22Rv1 (cell line): Measurements from ENCODE around the gene TEDC1.

Experiments used
- CTCF ChIP-seq: fragments of 450-650 bp; IDR thresholded peaks from 2 replicates; pipeline ENCODE4 v1.5.1; 2017; ENCODE audit warnings: mild to moderate bottlenecking
- ZFX ChIP-seq: fragments of 450-650 bp; IDR thresholded peaks from 2 replicates; pipeline ENCODE4 v1.6.1; 2017; ENCODE audit warnings: antibody characterized with exemption, borderline replicate concordance

- TF ChIP-seq CTCF (no peak), ZFX (no peak)
Measured at GRCh38 chr14:105508069-105508468, 17.0 kb downstream of the TEDC1 start.
